SK-N-MC (cell line): ENCODE results near the gene VSTM4.

Experiments used
- DNase-seq: peaks from one replicate; pipeline ENCODE4 v3.0.0-alpha.2; 2011; ENCODE audit warnings: low read depth, low spot score
- H3K27ac ChIP-seq: fragments of 200-600 bp; sonication (generic); 2 replicates; pipeline ENCODE4 v1.5.1; 2016; ENCODE audit warnings: mixed run types
- H3K36me3 ChIP-seq: fragments of 200-600 bp; sonication (generic); 2 replicates; pipeline ENCODE4 v1.6.1; 2017; ENCODE audit warnings: antibody characterized with exemption, low read length, mixed read lengths; ENCODE audit not compliant: insufficient read depth
- H3K4me3 ChIP-seq: fragments of 200-600 bp; sonication (generic); 2 replicates; pipeline ENCODE4 v1.5.1; 2016
- H3K9ac ChIP-seq: fragments of 200-600 bp; sonication (generic); 2 replicates; pipeline ENCODE4 v1.8.0; 2017; ENCODE audit warnings: mixed run types, mixed read lengths; ENCODE audit not compliant: insufficient read length
- H3K9me3 ChIP-seq: fragments of 200-600 bp; sonication (generic); 2 replicates; pipeline ENCODE4 v1.6.1; 2017; ENCODE audit warnings: low read depth, mild to moderate bottlenecking, antibody characterized with exemption, low read length, moderate library complexity, mixed read lengths
- EZH2 ChIP-seq: fragments of 200-600 bp; sonication (generic); IDR thresholded peaks from one replicate; pipeline ENCODE4 v1.6.1; 2017; ENCODE audit warnings: antibody characterized with exemption
- FOXP2 ChIP-seq: optimal IDR thresholded peaks from 2 replicates; pipeline ENCODE3; 2011; ENCODE audit warnings: mild to moderate bottlenecking, moderate library complexity; ENCODE audit not compliant: insufficient read depth; ENCODE audit errors: extremely low read length, control extremely low read depth
- POLR2AphosphoS5 ChIP-seq: IDR thresholded peaks from 2 replicates; pipeline ENCODE4 v1.6.1; 2012; ENCODE audit warnings: mild to moderate bottlenecking, low read depth, low read length, borderline replicate concordance

Gene VSTM4

GRCh38 chr10:48983648-48984351 lies 131.5 kb downstream of the VSTM4 start:
- H3K9me3 ChIP-seq: no peaks in the 10 kb centered on the region
- no peak overlapping the region for H3K9ac ChIP-seq
- no peaks in the 10 kb centered on the region for H3K36me3 ChIP-seq
- no peak for DNase-seq
- no peak overlapping the region for H3K27ac ChIP-seq
- no peak overlapping the region for H3K4me3 ChIP-seq
- TF ChIP-seq EZH2 (no peak), POLR2AphosphoS5 (no peak), FOXP2 (no peak)

DNA sequence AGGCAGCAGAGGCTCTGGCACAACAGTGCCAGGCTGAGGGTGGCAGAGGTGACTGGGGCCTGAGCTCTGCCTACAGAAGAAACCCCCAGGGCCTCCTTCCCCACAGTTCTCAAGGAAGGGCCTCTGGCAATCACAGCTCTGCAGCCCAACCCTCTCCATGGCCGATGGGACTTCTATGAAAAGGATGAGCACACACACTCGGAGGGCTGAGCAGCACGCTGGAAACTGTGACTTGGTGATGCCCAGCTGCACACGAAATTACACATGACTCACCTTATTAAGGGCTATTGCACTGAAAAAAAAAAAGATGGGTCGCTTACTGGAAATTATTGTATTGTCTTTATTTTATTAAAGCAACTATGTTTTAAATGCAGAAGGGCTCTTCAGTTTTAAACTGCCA lies 132.7 kb downstream of the VSTM4 start:
- Histone ChIP-seq H3K27ac (no peak overlapping the region), H3K4me3 (no peak overlapping the region), H3K9me3 (no peaks in the 10 kb centered on the region), H3K9ac (no peak overlapping the region), H3K36me3 (no peaks in the 10 kb centered on the region)
- TF ChIP-seq EZH2: no peak
- no peak for TF ChIP-seq POLR2AphosphoS5
- no peak for TF ChIP-seq FOXP2
- no peak for DNase-seq

GRCh38 chr10:48981310-48981907 lies 133.9 kb downstream of the VSTM4 start:
- Histone ChIP-seq H3K4me3 (no peak overlapping the region), H3K27ac (no peak overlapping the region), H3K9me3 (no peaks in the 10 kb centered on the region), H3K9ac (no peak overlapping the region), H3K36me3 (no peaks in the 10 kb centered on the region)
- no peak for DNase-seq
- TF ChIP-seq EZH2: no peak
- no peak for TF ChIP-seq FOXP2
- no peak for TF ChIP-seq POLR2AphosphoS5

DNA sequence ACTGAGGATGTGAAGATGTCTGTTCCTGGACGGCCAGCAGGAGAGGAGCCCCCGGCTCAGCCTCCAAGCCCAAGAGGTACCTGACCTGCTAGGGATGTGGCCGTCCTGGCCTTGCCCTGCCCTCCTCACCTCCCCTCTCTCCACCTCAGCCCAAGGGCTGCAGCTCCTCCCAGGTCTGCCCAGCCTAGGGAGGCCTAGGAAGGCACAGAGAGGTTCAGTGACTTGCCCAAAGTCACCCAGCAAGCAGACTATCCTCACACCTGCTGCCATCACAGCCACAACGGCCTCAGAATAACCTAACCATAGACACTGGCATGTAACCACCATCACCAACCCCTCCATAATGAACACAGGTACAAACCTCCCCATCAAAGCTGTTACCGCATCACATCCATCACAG lies 137.0 kb downstream of the VSTM4 start:
- Histone ChIP-seq H3K36me3 (no peaks in the 10 kb centered on the region), H3K9me3 (no peaks in the 10 kb centered on the region), H3K4me3 (no peak overlapping the region), H3K9ac (no peak overlapping the region), H3K27ac (no peak overlapping the region)
- no peak for TF ChIP-seq POLR2AphosphoS5
- no peak for TF ChIP-seq EZH2
- TF ChIP-seq FOXP2: no peak
- DNase-seq: no peak

- no peak for DNase-seq
- no peak overlapping the region for H3K9ac ChIP-seq
- H3K4me3 ChIP-seq: no peak overlapping the region
- H3K36me3 ChIP-seq: no peaks in the 10 kb centered on the region
- no peak overlapping the region for H3K27ac ChIP-seq
- TF ChIP-seq FOXP2: no peak
- no peak for TF ChIP-seq POLR2AphosphoS5
- no peak for TF ChIP-seq EZH2
- H3K9me3 ChIP-seq: no peaks in the 10 kb centered on the region
Measured at GRCh38 chr10:48976196-48976595, 139.1 kb downstream of the VSTM4 start.

- no peak for TF ChIP-seq POLR2AphosphoS5
- TF ChIP-seq EZH2: no peak
- no peak for TF ChIP-seq FOXP2
- Histone ChIP-seq H3K36me3 (no peaks in the 10 kb centered on the region), H3K9ac (no peak overlapping the region), H3K9me3 (no peaks in the 10 kb centered on the region), H3K4me3 (no peak overlapping the region), H3K27ac (no peak overlapping the region)
- no peak for DNase-seq
Measured at GRCh38 chr10:48974510-48975156, 140.7 kb downstream of the VSTM4 start.

- Histone ChIP-seq H3K27ac (no peak overlapping the region), H3K36me3 (no peaks in the 10 kb centered on the region), H3K9me3 (no peaks in the 10 kb centered on the region), H3K9ac (no peak overlapping the region), H3K4me3 (no peak overlapping the region)
- TF ChIP-seq POLR2AphosphoS5 (no peak), EZH2 (no peak), FOXP2 (no peak)
- no peak for DNase-seq
Measured at GRCh38 chr10:48973065-48973464, 142.3 kb downstream of the VSTM4 start.

GRCh38 chr10:48970654-48971053 lies 144.7 kb downstream of the VSTM4 start:
- Histone ChIP-seq H3K36me3 (no peaks in the 10 kb centered on the region), H3K4me3 (no peak overlapping the region), H3K9me3 (no peaks in the 10 kb centered on the region), H3K27ac (no peak overlapping the region), H3K9ac (no peak overlapping the region)
- TF ChIP-seq POLR2AphosphoS5 (no peak), EZH2 (no peak), FOXP2 (no peak)
- DNase-seq: no peak

- Histone ChIP-seq H3K4me3 (no peak overlapping the region), H3K36me3 (no peaks in the 10 kb centered on the region), H3K9ac (no peak overlapping the region), H3K27ac (no peak overlapping the region), H3K9me3 (no peaks in the 10 kb centered on the region)
- no peak for TF ChIP-seq EZH2
- no peak for TF ChIP-seq FOXP2
- TF ChIP-seq POLR2AphosphoS5: no peak
- no peak for DNase-seq
Measured at GRCh38 chr10:48970046-48970445, 145.3 kb downstream of the VSTM4 start.
